Mesendoderm (in vitro differentiated cells): ENCODE results near the gene ONECUT1.
A peak's percentile ranks its signal among the peaks of the same experiment; 100 is the strongest.

Source experiments
- DNase-seq: peaks from one replicate; pipeline ENCODE4 v3.0.0; 2013
- H2AK5ac ChIP-seq: 2 replicates; pipeline ENCODE4 v1.6.1; 2013; ENCODE audit warnings: low read length, inconsistent platforms
- H2BK120ac ChIP-seq: 2 replicates; pipeline ENCODE4 v1.6.1; 2013; ENCODE audit warnings: low read depth, mild to moderate bottlenecking, low read length, moderate library complexity, mixed read lengths
- H2BK15ac ChIP-seq: replicated peaks from 2 replicates; pipeline ENCODE4 v1.6.1; 2013; ENCODE audit warnings: low read depth, mild to moderate bottlenecking, moderate library complexity
- H2BK5ac ChIP-seq: 2 replicates; pipeline ENCODE4 v1.6.1; 2013; ENCODE audit warnings: low read length, inconsistent platforms
- H3K18ac ChIP-seq: 2 replicates; pipeline ENCODE4 v1.6.1; 2013; ENCODE audit warnings: mild to moderate bottlenecking, low read length, mixed read lengths
- H3K23ac ChIP-seq: one replicate; pipeline ENCODE4 v1.6.1; 2013; ENCODE audit warnings: low read length
- H3K27ac ChIP-seq: 2 replicates; pipeline ENCODE4 v1.5.1; 2013; ENCODE audit warnings: low read depth, mild to moderate bottlenecking, inconsistent platforms, low read length, moderate library complexity
- H3K27me3 ChIP-seq: 2 replicates; pipeline ENCODE4 v1.6.1; 2013; ENCODE audit warnings: low read length, control low read depth, mild to moderate bottlenecking, inconsistent platforms; ENCODE audit not compliant: insufficient read depth, poor library complexity
- H3K36me3 ChIP-seq: 2 replicates; pipeline ENCODE4 v1.6.1; 2013; ENCODE audit warnings: low read length, inconsistent platforms; ENCODE audit not compliant: control insufficient read depth, insufficient read depth
- H3K4ac ChIP-seq: one replicate; pipeline ENCODE4 v1.6.1; 2013; ENCODE audit warnings: low read depth, mild to moderate bottlenecking, low read length, moderate library complexity
- H3K4me1 ChIP-seq: 2 replicates; pipeline ENCODE4 v1.6.1; 2013; ENCODE audit warnings: low read depth, low read length, inconsistent platforms; ENCODE audit not compliant: control insufficient read depth
- H3K4me2 ChIP-seq: 2 replicates; pipeline ENCODE4 v1.6.1; 2013; ENCODE audit warnings: low read length
- H3K4me3 ChIP-seq: 2 replicates; pipeline ENCODE4 v1.5.1; 2013; ENCODE audit warnings: mild to moderate bottlenecking, low read length
- H3K56ac ChIP-seq: one replicate; pipeline ENCODE4 v1.6.1; 2013; ENCODE audit warnings: low read length
- H3K79me1 ChIP-seq: 2 replicates; pipeline ENCODE4 v1.6.1; 2013; ENCODE audit warnings: low read length, inconsistent platforms
- H3K79me2 ChIP-seq: 2 replicates; pipeline ENCODE4 v1.6.1; 2013; ENCODE audit warnings: mild to moderate bottlenecking, low read length; ENCODE audit not compliant: control insufficient read depth, insufficient read depth
- H3K9ac ChIP-seq: 2 replicates; pipeline ENCODE4 v1.6.1; 2013; ENCODE audit warnings: low read length, inconsistent platforms
- H4K5ac ChIP-seq: one replicate; pipeline ENCODE4 v1.6.1; 2013; ENCODE audit warnings: low read length
- H4K8ac ChIP-seq: one replicate; pipeline ENCODE4 v1.6.1; 2013; ENCODE audit warnings: low read depth, mild to moderate bottlenecking, control low read depth, low read length, moderate library complexity
- WGBS: extraction: QIAGEN DNeasy Blood & Tissue Kit; methylation state at CpG from one replicate; pipeline ENCODE4 v1.1.7; 2013; ENCODE audit warnings: low lambda C conversion rate, missing lambda C conversion rate; ENCODE audit not compliant: insufficient coverage; ENCODE audit errors: extremely low coverage; 5-methylcytosine and 5-hydroxymethylcytosine counted together

ONECUT1 gene

DNA sequence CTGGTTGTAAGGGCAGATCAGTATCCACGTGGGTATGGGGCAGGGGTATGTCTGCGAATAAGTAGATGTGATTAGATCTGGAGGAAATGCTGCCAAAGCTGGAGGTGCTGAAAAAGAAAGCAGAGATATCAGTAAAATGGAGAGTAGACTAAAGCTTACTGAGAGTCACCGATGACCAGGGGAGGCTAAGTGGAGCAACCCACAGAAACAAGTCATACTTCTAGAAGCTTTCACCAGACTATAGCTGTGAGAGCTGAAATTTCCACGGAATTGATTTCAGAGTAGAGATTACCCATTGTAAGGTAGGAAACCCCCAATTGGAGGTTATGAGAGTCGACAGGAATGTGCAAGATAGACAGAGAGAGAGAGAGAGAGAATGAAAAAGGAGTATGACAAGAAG, 27.5 kb downstream of the ONECUT1 start:
- Histone ChIP-seq H3K56ac (no peak overlapping the region), H3K18ac (no peak overlapping the region), H3K4ac (no peak overlapping the region), H3K4me1 (no peaks in the 10 kb centered on the region), H4K8ac (no peak overlapping the region), H3K23ac (no peak overlapping the region), H2BK120ac (no peak overlapping the region), H3K36me3 (no peaks in the 10 kb centered on the region), H4K5ac (no peak overlapping the region), H3K4me3 (no peak overlapping the region), H3K27me3 (no peaks in the 10 kb centered on the region), H3K9ac (no peak overlapping the region), H2BK15ac (no peak overlapping the region), H2BK5ac (no peak overlapping the region), H3K4me2 (no peak overlapping the region), H3K27ac (no peak overlapping the region), H2AK5ac (no peak overlapping the region), H3K79me1 (no peaks in the 10 kb centered on the region), H3K79me2 (no peaks in the 10 kb centered on the region)
- no peak for DNase-seq
- WGBS, result no CpG with 5 or more reads among the region's 5 CpGs

GRCh38 chr15:52760562-52760961, 29.6 kb downstream of the ONECUT1 start:
- H3K79me1 ChIP-seq, result no peaks in the 10 kb centered on the region
- H3K4me2 ChIP-seq, result no peak overlapping the region
- no peak overlapping the region for H3K27ac ChIP-seq
- DNase-seq, result no peak
- H3K4me1 ChIP-seq, result no peaks in the 10 kb centered on the region
- H4K8ac ChIP-seq, result no peak overlapping the region
- no peak overlapping the region for H3K23ac ChIP-seq
- H2BK120ac ChIP-seq, result no peak overlapping the region
- no peak overlapping the region for H3K4ac ChIP-seq
- H2BK5ac ChIP-seq, result no peak overlapping the region
- no peak overlapping the region for H2BK15ac ChIP-seq
- H2AK5ac ChIP-seq, result no peak overlapping the region
- H3K36me3 ChIP-seq, result no peaks in the 10 kb centered on the region
- no CpG with 5 or more reads among the region's 1 CpG for WGBS
- H3K9ac ChIP-seq, result no peak overlapping the region
- no peak overlapping the region for H3K4me3 ChIP-seq
- no peak overlapping the region for H4K5ac ChIP-seq
- no peaks in the 10 kb centered on the region for H3K79me2 ChIP-seq
- H3K27me3 ChIP-seq, result no peaks in the 10 kb centered on the region
- no peak overlapping the region for H3K18ac ChIP-seq
- no peak overlapping the region for H3K56ac ChIP-seq

DNA sequence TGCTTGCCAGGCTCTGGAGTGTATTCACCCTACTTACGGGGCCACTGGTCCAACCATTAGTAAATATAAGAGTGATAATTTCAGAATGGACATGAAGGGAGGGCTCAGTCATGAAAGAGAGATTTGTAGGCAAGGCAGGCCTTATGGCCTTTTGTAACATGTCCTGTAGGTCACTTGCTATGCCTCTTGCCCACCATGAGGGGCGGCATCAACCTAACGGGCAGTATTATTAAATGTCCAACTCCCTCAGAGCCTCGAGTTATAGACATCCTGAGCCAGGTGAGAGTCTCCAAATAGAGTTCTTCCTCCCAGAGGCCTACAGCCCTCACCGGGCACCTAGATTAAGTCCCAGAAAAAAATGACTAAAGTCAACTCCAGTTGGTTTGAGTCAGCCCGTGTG, 30.2 kb downstream of the ONECUT1 start:
- H3K79me2 ChIP-seq, result no peaks in the 10 kb centered on the region
- H3K9ac ChIP-seq, result no peak overlapping the region
- no peaks in the 10 kb centered on the region for H3K79me1 ChIP-seq
- no peak overlapping the region for H3K4me2 ChIP-seq
- H4K8ac ChIP-seq, result no peak overlapping the region
- no peak overlapping the region for H3K4ac ChIP-seq
- H3K27ac ChIP-seq, result no peak overlapping the region
- H2BK15ac ChIP-seq, result no peak overlapping the region
- no peaks in the 10 kb centered on the region for H3K36me3 ChIP-seq
- H3K4me1 ChIP-seq, result no peaks in the 10 kb centered on the region
- H2BK120ac ChIP-seq, result no peak overlapping the region
- DNase-seq, result no peak
- no peak overlapping the region for H3K18ac ChIP-seq
- no peak overlapping the region for H3K4me3 ChIP-seq
- no peak overlapping the region for H2BK5ac ChIP-seq
- H3K27me3 ChIP-seq, result no peaks in the 10 kb centered on the region
- no peak overlapping the region for H4K5ac ChIP-seq
- H3K23ac ChIP-seq, result no peak overlapping the region
- H3K56ac ChIP-seq, result no peak overlapping the region
- H2AK5ac ChIP-seq, result no peak overlapping the region
- no CpG with 5 or more reads among the region's 6 CpGs for WGBS

- Histone ChIP-seq H4K5ac (no peak overlapping the region), H2BK120ac (no peak overlapping the region), H3K9ac (no peak overlapping the region), H3K27me3 (no peaks in the 10 kb centered on the region), H3K79me1 (no peaks in the 10 kb centered on the region), H3K36me3 (no peaks in the 10 kb centered on the region), H4K8ac (no peak overlapping the region), H3K4me3 (no peak overlapping the region), H3K56ac (no peak overlapping the region), H3K27ac (no peak overlapping the region), H3K79me2 (no peaks in the 10 kb centered on the region), H3K4ac (no peak overlapping the region), H3K18ac (no peak overlapping the region), H2BK15ac (no peak overlapping the region), H3K4me1 (no peaks in the 10 kb centered on the region), H2BK5ac (no peak overlapping the region), H2AK5ac (no peak overlapping the region), H3K23ac (no peak overlapping the region), H3K4me2 (no peak overlapping the region)
- no peak for DNase-seq
- no CpG with 5 or more reads among the region's 6 CpGs for WGBS
These were observed 32.6 kb downstream of the ONECUT1 start for GRCh38 chr15:52757496-52757895.

DNA sequence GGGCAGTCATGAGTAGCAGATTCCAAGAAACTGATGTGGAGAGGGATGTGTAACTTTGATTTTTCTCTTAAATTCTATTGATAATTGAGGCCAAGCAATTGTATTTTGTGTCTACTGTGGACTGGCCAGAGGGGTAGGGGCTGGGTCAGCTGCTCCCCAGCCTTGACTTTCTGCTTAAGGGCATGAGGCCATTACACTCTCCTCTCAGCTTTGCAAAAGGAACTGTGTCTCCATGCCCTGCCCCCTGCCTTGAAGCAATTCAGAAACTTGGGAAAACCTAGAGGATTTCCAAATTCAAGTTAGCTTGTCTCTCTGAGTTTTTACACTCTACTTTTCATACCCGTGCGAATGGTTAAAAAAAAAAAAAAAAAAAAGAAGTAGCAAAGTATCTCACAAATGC, 38.6 kb downstream of the ONECUT1 start:
- no peak overlapping the region for H2BK120ac ChIP-seq
- H2BK5ac ChIP-seq, result no peak overlapping the region

DNA sequence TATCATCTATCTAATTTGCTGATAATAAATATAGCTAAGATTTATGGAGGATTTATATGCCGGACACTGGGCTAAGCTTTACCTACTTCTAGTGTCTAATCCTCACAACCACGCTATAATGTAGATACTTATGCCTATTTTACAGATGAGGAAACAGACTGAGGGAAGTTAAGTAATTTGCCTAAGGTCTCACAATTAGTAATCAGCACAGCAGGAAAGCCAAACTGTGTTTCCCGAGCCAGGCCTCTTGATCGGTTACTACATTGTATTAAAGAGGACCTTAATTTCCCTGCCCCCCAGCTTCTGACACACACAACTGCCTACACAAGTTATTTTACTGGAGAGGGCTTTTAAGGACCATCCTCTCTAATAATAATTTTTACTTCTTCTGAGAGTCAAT, 40.9 kb downstream of the ONECUT1 start:
- no peaks in the 10 kb centered on the region for H3K79me2 ChIP-seq
- H3K4ac ChIP-seq, result no peak overlapping the region
- no peak overlapping the region for H2BK5ac ChIP-seq
- H3K36me3 ChIP-seq, result no peaks in the 10 kb centered on the region
- no peak overlapping the region for H2AK5ac ChIP-seq
- no peak overlapping the region for H4K8ac ChIP-seq
- no peak overlapping the region for H3K56ac ChIP-seq
- H3K79me1 ChIP-seq, result no peaks in the 10 kb centered on the region
- no peak overlapping the region for H3K9ac ChIP-seq
- no peak overlapping the region for H3K18ac ChIP-seq
- peak overlapping the region; percentile 54 for H2BK120ac ChIP-seq
- H4K5ac ChIP-seq, result no peak overlapping the region
- H3K27me3 ChIP-seq, result no peaks in the 10 kb centered on the region
- no peak overlapping the region for H3K23ac ChIP-seq
- H3K4me2 ChIP-seq, result no peak overlapping the region
- no peak overlapping the region for H3K27ac ChIP-seq
- H3K4me3 ChIP-seq, result no peak overlapping the region
- DNase-seq, result peak; percentile 47
- WGBS, result no CpG with 5 or more reads among the region's 4 CpGs
- H2BK15ac ChIP-seq, result no peak overlapping the region
- peaks cover 5% of the 10 kb centered on the region for H3K4me1 ChIP-seq

More for the DNA sequence above, 38.6 kb downstream of the ONECUT1 start:
- Histone ChIP-seq H2BK15ac (no peak overlapping the region), H2AK5ac (no peak overlapping the region), H3K18ac (no peak overlapping the region), H4K5ac (no peak overlapping the region), H3K4me3 (no peak overlapping the region), H3K27me3 (no peaks in the 10 kb centered on the region), H3K27ac (no peak overlapping the region), H3K4me1 (no peaks in the 10 kb centered on the region), H3K9ac (no peak overlapping the region), H3K79me2 (no peaks in the 10 kb centered on the region), H3K79me1 (no peaks in the 10 kb centered on the region), H3K4ac (no peak overlapping the region), H3K23ac (no peak overlapping the region), H3K36me3 (no peaks in the 10 kb centered on the region), H3K4me2 (no peak overlapping the region), H4K8ac (no peak overlapping the region), H3K56ac (peak overlapping the region; percentile 65)
- WGBS, result no CpG with 5 or more reads among the region's 2 CpGs
- DNase-seq, result no peak
